ENCODE measurements around the gene URI1.

- no peak for TF ChIP-seq CTCF (tag by site-specific recombination; IDR thresholded peaks at IDR 0.05)
- no peak for TF ChIP-seq ZFP3 (tag by site-specific recombination; IDR thresholded peaks at IDR 0.05; ENCODE audit: low read depth)
- no peak for TF ChIP-seq ZNF670 (tag by site-specific recombination; IDR thresholded peaks at IDR 0.05; ENCODE audit: low read depth)
Observed at GRCh38 chr19:29983568-29983967, 41.5 kb downstream of the URI1 start.

Data from HEK293 (cell line).